Activated naive CD4-positive, alpha-beta T cell treated with anti-CD3 and anti-CD28 coated beads, Interleukin-2, amount 50 U/mL, for 72 hours (primary cell): ENCODE measurements around the gene TRMU. TPM values are rescaled to one million over a fixed set of nuclear protein-coding genes. Genes with fewer than 3 reads are reported as not detected.
"Not testable (repeated sequence)": the region's sequence is repeated elsewhere in the genome, so short reads cannot be mapped to it uniquely, and the experiment has no call there.

Experiments
- ATAC-seq, 2 donors: fragments of 150-1000 bp; cut with Tn5 transposase; 2 replicates each; pipeline ENCODE4 v1.10.0; 2021; ENCODE audit warnings: mild to moderate bottlenecking in 2 of 2, moderate library complexity in 2 of 2
- DNase-seq, 2 donors: peaks; one replicate each; pipeline ENCODE4 v3.0.0; 2021 to 2022; ENCODE audit warnings: low spot score in 2 of 2
- H3K27ac Mint-ChIP-seq, 2 donors: one replicate each; pipeline ENCODE4 v1.8.0; 2022; ENCODE audit warnings: mild to moderate bottlenecking in 2 of 2, mixed read lengths in 2 of 2
- H3K36me3 Mint-ChIP-seq, 2 donors: one replicate each; pipeline ENCODE4 v1.8.0; 2022; ENCODE audit warnings: mixed read lengths in 2 of 2
- H3K9me3 Mint-ChIP-seq, 2 donors: one replicate each; pipeline ENCODE4 v1.8.0; 2022; ENCODE audit warnings: mixed read lengths in 2 of 2
- total RNA-seq, 2 donors: library from RNA; stranded (reverse); gene quantifications; one replicate each; pipeline ENCODE4 v1.2.3, GENCODE V29; 2022

TRMU gene
- total RNA-seq, 2 donors from 2014 or later: 89.3 to 94.1 TPM

DNA sequence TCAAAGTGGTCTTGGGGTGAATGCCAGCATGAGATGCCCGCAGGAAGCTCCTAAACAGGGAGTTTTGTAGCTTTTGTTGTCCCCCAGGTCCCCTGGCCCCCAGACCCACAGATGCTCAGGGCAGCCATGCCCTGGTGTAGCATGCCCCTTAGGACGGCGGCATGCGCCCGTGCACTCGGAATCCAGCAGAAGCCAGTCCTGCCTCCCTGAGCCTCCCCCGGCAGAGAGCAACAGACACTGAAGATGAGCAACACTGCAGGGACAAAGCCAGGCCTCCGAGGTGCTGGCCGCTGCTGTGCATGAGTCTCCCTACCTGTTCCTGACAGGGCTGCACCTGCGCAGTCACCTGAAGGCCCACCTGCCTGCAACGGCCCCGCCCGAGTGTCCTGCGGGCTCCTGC is 59.1 kb downstream of the TRMU start:
- DNase-seq: no peak
- Mint-ChIP-seq H3K27ac (no peak overlapping the region), H3K36me3 (no peaks in the 10 kb centered on the region), H3K9me3 (no peaks in the 10 kb centered on the region)
- ATAC-seq: no peak

DNA sequence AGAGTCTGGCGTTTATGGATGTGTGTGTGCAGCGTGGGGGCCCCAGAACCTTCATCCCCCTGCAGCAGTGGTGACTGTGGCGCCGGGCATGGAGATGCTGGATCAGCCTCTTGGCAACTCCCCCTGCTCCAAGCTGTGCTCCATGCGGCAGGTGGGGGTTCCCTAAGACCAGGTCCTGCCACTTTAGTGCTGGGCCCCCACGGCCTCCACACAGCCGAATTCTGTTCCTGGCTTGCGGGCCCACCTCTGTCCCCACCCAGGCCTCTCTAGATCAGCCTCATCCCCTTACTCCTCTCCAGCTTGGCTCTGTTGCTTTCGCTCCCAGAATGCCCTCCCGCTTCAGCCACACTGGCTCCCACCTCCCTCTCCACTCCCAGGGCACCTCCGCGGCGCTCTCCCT is 59.6 kb downstream of the TRMU start:
- no peak for DNase-seq
- no peak overlapping the region for H3K27ac Mint-ChIP-seq
- no peak for ATAC-seq
- H3K9me3 Mint-ChIP-seq: no peaks in the 10 kb centered on the region
- H3K36me3 Mint-ChIP-seq: no peaks in the 10 kb centered on the region

DNA sequence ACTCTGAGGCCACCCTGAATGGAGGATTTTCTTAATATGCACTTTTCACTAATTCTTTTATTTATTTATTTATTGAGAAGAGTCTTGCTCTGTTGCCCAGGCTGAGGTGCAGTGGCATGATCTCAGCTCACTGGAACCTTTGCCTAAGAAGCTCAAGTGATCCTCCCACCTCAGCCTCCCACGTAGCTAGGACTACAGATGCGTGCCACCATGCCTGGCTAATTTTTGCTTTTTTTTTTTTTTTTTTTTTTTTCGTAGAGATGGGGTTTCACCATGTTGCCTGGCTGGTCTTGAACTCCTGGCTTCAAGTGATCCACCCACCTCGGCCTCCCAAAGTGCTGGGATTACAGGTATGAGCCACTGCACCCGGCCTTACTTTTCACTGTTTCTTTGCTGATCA is 61.5 kb downstream of the TRMU start:
- H3K9me3 Mint-ChIP-seq, ATAC-seq, H3K36me3 Mint-ChIP-seq, DNase-seq, H3K27ac Mint-ChIP-seq: not testable (repeated sequence)

DNA sequence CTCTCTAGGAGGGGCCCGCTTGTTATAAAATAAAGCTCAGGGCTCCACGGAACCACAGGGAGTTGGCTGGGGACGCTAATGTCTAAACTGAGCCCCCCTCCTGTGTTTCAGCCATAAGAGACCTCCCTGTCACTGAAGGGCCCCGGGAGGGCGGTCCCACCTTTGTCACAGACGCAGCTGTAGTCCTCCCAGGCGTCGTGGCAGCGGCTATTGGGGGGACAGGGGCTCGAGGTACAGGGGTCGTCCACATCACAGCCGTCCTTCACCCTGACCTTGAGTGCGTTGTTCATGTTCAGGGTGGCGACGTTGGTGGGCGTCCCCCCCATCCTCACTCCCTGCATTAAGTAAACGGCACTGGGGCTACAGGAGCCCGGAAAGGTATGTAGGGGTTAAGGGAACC is 62.0 kb downstream of the TRMU start:
- ATAC-seq (no peak), DNase-seq (no peak)
- Mint-ChIP-seq H3K9me3 (no peaks in the 10 kb centered on the region), H3K27ac (no peak overlapping the region), H3K36me3 (no peaks in the 10 kb centered on the region)

DNA sequence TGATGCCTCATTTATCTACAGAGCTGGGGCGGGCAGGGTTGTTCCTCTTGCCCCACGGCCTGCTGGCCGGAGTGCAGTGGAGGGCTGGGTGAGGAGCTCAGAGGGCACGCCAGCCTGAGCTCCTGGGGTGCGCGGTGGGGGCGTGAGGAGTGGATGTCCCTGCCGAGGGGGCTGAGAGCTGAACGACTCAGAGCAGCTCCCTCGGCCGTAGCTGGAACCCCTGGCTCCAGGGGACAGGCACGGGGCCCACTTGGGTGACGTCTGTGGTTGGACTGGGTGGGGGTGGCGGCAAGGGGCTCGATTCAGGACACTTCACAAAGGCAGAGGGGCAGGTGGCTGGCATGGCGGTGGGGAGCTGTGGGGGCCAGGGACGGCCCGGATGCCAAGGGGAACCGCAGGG is 62.4 kb downstream of the TRMU start:
- no peaks in the 10 kb centered on the region for H3K36me3 Mint-ChIP-seq
- no peaks in the 10 kb centered on the region for H3K9me3 Mint-ChIP-seq
- ATAC-seq (no peak), DNase-seq (no peak)
- H3K27ac Mint-ChIP-seq: no peak overlapping the region

- Mint-ChIP-seq H3K36me3 (no peaks in the 10 kb centered on the region), H3K9me3 (no peaks in the 10 kb centered on the region), H3K27ac (no peak overlapping the region)
- ATAC-seq (no peak), DNase-seq (no peak)
Observed at GRCh38 chr22:46399251-46400024, 63.9 kb downstream of the TRMU start.

DNA sequence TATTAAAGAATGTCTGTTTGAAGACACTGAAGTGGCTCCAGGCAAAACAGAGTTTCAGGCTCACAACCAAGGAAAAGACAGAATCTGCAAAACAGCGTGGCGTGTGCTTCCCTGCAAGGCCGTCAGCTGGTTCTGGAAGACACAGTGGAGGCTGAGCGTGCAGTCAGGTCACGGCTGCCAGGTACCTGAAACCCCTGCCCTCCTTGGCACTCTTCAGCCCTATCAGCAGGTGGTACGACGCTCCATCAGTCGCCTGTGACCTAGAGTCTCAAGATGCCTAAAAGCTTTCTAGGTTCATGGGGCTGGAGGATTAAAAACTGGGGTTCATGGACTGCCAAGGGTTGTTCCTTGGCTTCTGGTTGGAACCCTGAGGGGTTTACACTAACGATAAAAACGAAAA is 65.9 kb downstream of the TRMU start:
- ATAC-seq (no peak), DNase-seq (no peak)
- no peaks in the 10 kb centered on the region for H3K36me3 Mint-ChIP-seq
- H3K9me3 Mint-ChIP-seq: no peaks in the 10 kb centered on the region
- H3K27ac Mint-ChIP-seq: no peak overlapping the region

DNA sequence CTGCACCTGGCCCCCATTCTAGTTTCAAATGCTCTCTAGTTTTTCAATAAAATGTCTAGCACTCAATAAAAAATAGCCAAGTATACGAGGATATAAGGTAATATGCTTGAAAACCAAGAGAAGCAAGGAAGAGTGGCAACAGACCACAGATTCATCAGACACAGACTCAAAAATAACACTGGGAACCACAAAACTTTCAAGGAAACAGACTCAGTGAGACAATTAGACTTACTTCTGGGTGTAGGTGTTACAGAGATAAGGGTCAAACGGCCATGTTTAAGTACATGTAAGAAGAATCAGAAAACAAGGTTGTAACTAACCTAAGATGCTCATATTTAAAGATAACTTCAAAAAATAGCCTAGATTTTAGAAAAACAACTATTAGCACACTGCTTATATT is 67.0 kb downstream of the TRMU start:
- no peaks in the 10 kb centered on the region for H3K9me3 Mint-ChIP-seq
- no peak overlapping the region for H3K27ac Mint-ChIP-seq
- H3K36me3 Mint-ChIP-seq: no peaks in the 10 kb centered on the region
- no peak for DNase-seq
- ATAC-seq: no peak

DNA sequence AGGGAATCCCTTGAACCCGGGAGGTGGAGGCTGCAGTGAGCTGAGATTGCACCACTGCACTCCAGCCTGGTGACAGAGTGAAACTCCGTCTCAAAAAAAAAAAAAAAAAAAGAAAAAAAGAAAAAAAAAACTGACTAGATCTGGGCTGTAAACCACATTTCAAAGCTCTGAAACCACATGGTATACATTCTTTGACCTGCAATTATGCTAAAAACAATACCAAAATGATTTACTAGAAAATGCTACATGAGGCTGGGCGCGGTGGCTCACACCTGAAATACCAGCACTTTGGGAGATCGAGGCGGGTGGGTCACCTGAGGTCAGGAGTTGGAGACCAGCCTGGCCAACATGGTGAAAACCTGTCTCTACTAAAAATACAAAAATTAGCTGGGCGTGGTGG is 68.4 kb downstream of the TRMU start:
- not testable (repeated sequence) for DNase-seq, H3K36me3 Mint-ChIP-seq, H3K9me3 Mint-ChIP-seq, ATAC-seq, H3K27ac Mint-ChIP-seq

- H3K36me3 Mint-ChIP-seq: no peaks in the 10 kb centered on the region
Observed at GRCh38 chr22:46405901-46406300, 70.4 kb downstream of the TRMU start.

DNA sequence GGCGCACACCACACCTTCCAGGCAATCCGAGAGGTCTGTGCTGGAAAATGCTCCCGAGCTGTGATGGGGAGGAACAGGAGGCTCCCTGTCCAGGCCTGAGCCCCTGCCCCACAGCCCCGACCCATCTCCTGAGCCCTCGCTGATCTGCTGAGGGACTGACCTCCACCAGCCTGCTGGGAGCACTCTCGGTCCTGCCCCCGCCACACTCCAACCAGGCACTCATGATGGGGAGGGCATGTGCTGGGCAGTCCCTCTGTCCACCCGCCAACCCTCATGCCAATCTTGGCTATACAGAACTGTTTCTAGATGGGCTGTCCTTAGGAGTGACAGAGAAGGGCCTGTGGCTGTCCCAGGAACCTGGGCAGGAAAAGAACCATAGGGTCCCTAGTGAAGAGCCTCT is 70.8 kb downstream of the TRMU start:
- no peak for DNase-seq
- H3K9me3 Mint-ChIP-seq: no peaks in the 10 kb centered on the region
- no peak for ATAC-seq
- H3K36me3 Mint-ChIP-seq: no peaks in the 10 kb centered on the region
- no peak overlapping the region for H3K27ac Mint-ChIP-seq

More at GRCh38 chr22:46405901-46406300, 70.4 kb downstream of the TRMU start:
- H3K9me3 Mint-ChIP-seq: no peaks in the 10 kb centered on the region
- ATAC-seq (no peak), DNase-seq (no peak)
- H3K27ac Mint-ChIP-seq: no peak overlapping the region

GRCh38 chr22:46406791-46407190 is 71.3 kb downstream of the TRMU start:
- no peak for ATAC-seq
- no peak for DNase-seq
- Mint-ChIP-seq H3K27ac (no peak overlapping the region), H3K36me3 (no peaks in the 10 kb centered on the region), H3K9me3 (no peaks in the 10 kb centered on the region)

Other genes with a start within 250 kb of the TRMU start
- gene PPARA, start 185.2 kb upstream of the TRMU start, total RNA-seq: 10 to 100 TPM; 10.8 to 13.1 TPM
- 1 to 10 TPM; 7.5 to 8.8 TPM for gene CDPF1, start 85.4 kb upstream of the TRMU start, total RNA-seq
- under 1 TPM in 1 of 2 donors, not detected in 1; 0.04 TPM for gene PKDREJ, start 72.4 kb upstream of the TRMU start, total RNA-seq
- 10 to 100 TPM; 11.3 to 16.3 TPM for gene TTC38, start 67.7 kb upstream of the TRMU start, total RNA-seq
- gene GTSE1, start 38.8 kb upstream of the TRMU start, total RNA-seq: 10 to 100 TPM; 53.1 to 56.1 TPM
- 1 to 10 TPM in 1 of 2 donors, under 1 TPM in 1; 0.54 to 1.1 TPM for gene CELSR1, start 201.9 kb downstream of the TRMU start, total RNA-seq